ENCODE measurements around the gene DDX19B. TPM values are rescaled to one million over a fixed set of nuclear protein-coding genes. Genes with fewer than 3 reads are reported as not detected.
A peak's percentile ranks its signal among the peaks of the same experiment; 100 is the strongest.
"Not testable (repeated sequence)": the region's sequence is repeated elsewhere in the genome, so short reads cannot be mapped to it uniquely, and the experiment has no call there.

Gene DDX19B
- total RNA-seq, 1 donor from 2014 or later: 37.1 TPM

DNA sequence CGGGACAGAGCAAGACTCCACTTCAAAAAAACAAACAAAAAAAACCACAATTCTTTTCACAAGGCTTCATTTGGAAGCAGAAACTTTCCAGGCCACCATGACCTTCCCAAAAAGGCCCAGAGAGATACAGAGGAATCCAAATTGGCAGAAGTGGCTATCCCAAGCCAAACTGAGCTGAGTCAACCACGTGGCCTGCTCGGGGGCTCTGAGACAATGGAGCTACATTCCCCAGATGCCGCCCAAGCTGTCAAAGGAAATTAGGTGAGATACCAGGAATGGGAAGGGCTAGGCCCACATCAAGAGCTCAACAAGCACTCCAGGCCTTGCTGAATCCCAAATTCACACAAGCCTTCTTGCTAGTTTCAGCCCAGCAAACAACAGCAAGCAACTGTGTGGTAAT is 41.6 kb upstream of the DDX19B start:
- H3K36me3 Mint-ChIP-seq (ENCODE audit: unreplicated experiment): peaks cover 52% of the 10 kb centered on the region
- H3K27me3 Mint-ChIP-seq (ENCODE audit: unreplicated experiment): no peaks in the 10 kb centered on the region
- H3K4me3 Mint-ChIP-seq (ENCODE audit: unreplicated experiment): no peak overlapping the region
- H3K4me1 Mint-ChIP-seq (ENCODE audit: unreplicated experiment): peaks cover 4% of the 10 kb centered on the region
- H3K9me3 Mint-ChIP-seq (ENCODE audit: unreplicated experiment): no peaks in the 10 kb centered on the region
- H3K27ac Mint-ChIP-seq (ENCODE audit: unreplicated experiment): no peak overlapping the region
- peak; percentile 74 for DNase-seq (ENCODE audit: extremely low spot score, unreplicated experiment)
- TF ChIP-seq, protein P1, sequence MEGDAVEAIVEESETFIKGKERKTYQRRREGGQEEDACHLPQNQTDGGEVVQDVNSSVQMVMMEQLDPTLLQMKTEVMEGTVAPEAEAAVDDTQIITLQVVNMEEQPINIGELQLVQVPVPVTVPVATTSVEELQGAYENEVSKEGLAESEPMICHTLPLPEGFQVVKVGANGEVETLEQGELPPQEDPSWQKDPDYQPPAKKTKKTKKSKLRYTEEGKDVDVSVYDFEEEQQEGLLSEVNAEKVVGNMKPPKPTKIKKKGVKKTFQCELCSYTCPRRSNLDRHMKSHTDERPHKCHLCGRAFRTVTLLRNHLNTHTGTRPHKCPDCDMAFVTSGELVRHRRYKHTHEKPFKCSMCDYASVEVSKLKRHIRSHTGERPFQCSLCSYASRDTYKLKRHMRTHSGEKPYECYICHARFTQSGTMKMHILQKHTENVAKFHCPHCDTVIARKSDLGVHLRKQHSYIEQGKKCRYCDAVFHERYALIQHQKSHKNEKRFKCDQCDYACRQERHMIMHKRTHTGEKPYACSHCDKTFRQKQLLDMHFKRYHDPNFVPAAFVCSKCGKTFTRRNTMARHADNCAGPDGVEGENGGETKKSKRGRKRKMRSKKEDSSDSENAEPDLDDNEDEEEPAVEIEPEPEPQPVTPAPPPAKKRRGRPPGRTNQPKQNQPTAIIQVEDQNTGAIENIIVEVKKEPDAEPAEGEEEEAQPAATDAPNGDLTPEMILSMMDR (IDR thresholded peaks at IDR 0.05): no peak

DNA sequence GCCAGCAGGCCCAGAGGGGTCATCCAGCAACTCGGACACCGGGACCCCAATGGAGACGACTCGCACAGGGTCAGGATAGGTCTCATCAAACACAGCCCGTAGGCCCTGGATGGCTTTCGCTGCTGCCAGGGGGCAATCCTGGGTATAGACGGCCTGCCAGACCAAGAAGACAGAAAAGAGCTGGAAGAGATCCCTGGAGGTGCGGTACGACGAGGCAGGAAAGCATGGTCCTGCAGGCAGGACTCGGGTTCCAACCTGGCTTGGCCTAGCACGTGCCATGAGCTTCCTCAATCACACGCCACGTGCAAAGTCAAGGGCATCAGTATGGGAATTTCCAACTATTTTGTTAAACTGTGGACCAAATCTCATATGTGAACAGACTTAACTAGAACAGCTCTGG is 40.9 kb upstream of the DDX19B start:
- no peaks in the 10 kb centered on the region for H3K4me1 Mint-ChIP-seq (ENCODE audit: unreplicated experiment)
- H3K27ac Mint-ChIP-seq (ENCODE audit: unreplicated experiment): no peak overlapping the region
- H3K27me3 Mint-ChIP-seq (ENCODE audit: unreplicated experiment): no peaks in the 10 kb centered on the region
- TF ChIP-seq, protein P1 (IDR thresholded peaks at IDR 0.05): no peak
- peaks cover 51% of the 10 kb centered on the region for H3K36me3 Mint-ChIP-seq (ENCODE audit: unreplicated experiment)
- peak; percentile 83 for DNase-seq (ENCODE audit: extremely low spot score, unreplicated experiment)
- H3K4me3 Mint-ChIP-seq (ENCODE audit: unreplicated experiment): no peak overlapping the region
- H3K9me3 Mint-ChIP-seq (ENCODE audit: unreplicated experiment): no peaks in the 10 kb centered on the region

DNA sequence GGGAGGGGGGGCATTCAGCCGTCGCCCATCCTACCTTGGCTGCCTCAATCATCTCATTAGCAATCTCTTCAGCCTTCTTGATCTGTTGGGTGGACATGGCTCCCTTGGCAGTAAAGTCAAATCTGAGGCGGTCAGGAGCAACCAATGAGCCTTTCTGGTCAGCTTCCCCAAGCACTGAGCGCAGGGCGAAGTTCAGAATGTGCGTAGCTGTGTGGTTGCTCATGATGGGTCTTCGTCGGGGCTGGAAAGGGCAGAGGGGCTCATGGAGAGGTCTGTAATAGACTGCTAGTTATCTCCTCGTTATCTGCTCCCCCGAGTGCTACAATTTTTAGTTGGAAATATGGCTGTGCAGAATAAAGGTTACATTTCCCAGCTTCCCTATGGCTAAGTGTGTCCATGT is 40.0 kb upstream of the DDX19B start:
- TF ChIP-seq, protein P1 (IDR thresholded peaks at IDR 0.05): no peak
- no peaks in the 10 kb centered on the region for H3K9me3 Mint-ChIP-seq (ENCODE audit: unreplicated experiment)
- no peak for DNase-seq (ENCODE audit: extremely low spot score, unreplicated experiment)
- no peak overlapping the region for H3K27ac Mint-ChIP-seq (ENCODE audit: unreplicated experiment)
- H3K27me3 Mint-ChIP-seq (ENCODE audit: unreplicated experiment): no peaks in the 10 kb centered on the region
- H3K36me3 Mint-ChIP-seq (ENCODE audit: unreplicated experiment): peaks cover 47% of the 10 kb centered on the region
- H3K4me3 Mint-ChIP-seq (ENCODE audit: unreplicated experiment): no peak overlapping the region
- no peaks in the 10 kb centered on the region for H3K4me1 Mint-ChIP-seq (ENCODE audit: unreplicated experiment)

DNA sequence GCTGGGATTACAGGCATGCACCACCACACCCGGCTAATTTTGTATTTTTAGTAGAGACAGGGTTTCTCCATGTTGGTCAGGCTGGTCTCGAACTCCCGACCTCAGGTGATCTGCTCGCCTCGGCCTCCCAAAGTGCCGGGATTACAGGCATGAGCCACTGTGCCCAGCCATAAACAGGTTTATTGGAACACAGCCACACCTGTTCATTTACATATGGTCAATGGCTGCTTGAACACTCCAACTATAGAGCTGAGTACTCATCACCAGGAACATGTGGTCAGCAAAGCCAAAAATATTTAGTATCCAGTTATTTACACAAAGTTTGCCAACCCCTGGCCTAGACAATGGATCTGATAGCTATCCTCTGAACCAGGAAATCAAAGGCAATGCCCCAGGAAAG is 39.1 kb upstream of the DDX19B start:
- H3K27me3 Mint-ChIP-seq (ENCODE audit: unreplicated experiment); H3K4me1 Mint-ChIP-seq (ENCODE audit: unreplicated experiment); H3K27ac Mint-ChIP-seq (ENCODE audit: unreplicated experiment); H3K4me3 Mint-ChIP-seq (ENCODE audit: unreplicated experiment); H3K9me3 Mint-ChIP-seq (ENCODE audit: unreplicated experiment); DNase-seq (ENCODE audit: extremely low spot score, unreplicated experiment): not testable (repeated sequence)
- peaks cover 47% of the 10 kb centered on the region for H3K36me3 Mint-ChIP-seq (ENCODE audit: unreplicated experiment)

DNA sequence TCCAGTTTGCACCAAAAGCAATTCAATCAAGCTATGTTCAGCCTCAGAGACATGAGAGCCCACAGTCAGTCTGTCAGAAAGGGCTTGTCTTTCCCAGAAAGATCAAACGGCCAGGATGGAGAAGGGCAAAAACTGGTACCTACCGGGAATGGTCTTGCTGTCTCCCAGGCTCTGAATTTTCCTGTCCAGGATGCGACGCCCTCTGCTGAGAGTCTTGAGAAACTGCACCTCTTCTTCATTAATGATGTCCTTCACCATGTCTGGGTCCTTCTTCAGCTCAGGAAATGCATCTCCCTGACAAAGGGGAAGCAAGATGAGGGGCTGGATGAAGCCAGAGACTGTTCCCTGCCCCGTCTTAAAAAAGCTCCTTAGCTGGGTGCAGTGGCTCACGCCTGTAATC is 31.5 kb upstream of the DDX19B start:
- no peak for DNase-seq (ENCODE audit: extremely low spot score, unreplicated experiment)
- Mint-ChIP-seq H3K36me3 (ENCODE audit: unreplicated experiment) (peaks cover 57% of the 10 kb centered on the region), H3K27me3 (ENCODE audit: unreplicated experiment) (no peaks in the 10 kb centered on the region), H3K4me3 (ENCODE audit: unreplicated experiment) (no peak overlapping the region), H3K4me1 (ENCODE audit: unreplicated experiment) (no peaks in the 10 kb centered on the region), H3K9me3 (ENCODE audit: unreplicated experiment) (no peaks in the 10 kb centered on the region), H3K27ac (ENCODE audit: unreplicated experiment) (peak overlapping the region; percentile 34)
- TF ChIP-seq, protein P1 (IDR thresholded peaks at IDR 0.05): peak; percentile 56

DNA sequence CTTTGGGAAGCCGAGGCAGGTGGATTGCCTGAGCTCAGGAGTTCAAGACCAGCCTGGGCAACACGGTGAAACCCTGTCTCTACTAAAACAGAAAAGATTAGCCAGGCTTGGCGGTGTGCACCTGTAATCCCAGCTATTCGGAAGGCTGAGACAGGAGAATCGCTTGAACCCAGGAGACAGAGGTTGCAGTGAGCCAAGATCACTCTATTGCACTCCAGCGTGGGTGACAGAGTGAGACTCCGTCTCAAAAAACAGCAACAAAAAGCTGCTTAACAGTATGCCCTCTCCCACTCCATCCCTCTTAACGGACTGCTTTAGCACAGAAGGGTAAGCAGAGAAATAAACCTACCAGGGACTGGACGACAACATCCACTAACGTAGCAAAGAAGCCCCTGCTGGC is 31.1 kb upstream of the DDX19B start:
- Mint-ChIP-seq H3K27ac (ENCODE audit: unreplicated experiment) (peak overlapping the region; percentile 47), H3K36me3 (ENCODE audit: unreplicated experiment) (peaks cover 59% of the 10 kb centered on the region)
- not testable (repeated sequence) for H3K27me3 Mint-ChIP-seq (ENCODE audit: unreplicated experiment); H3K4me3 Mint-ChIP-seq (ENCODE audit: unreplicated experiment); DNase-seq (ENCODE audit: extremely low spot score, unreplicated experiment); H3K9me3 Mint-ChIP-seq (ENCODE audit: unreplicated experiment); H3K4me1 Mint-ChIP-seq (ENCODE audit: unreplicated experiment)

Data from osteocyte (in vitro differentiated cells).